Liver (tissue), 9 donors: ENCODE data around the gene MUTYH. TPM values are rescaled to one million over a fixed set of nuclear protein-coding genes. Genes with fewer than 3 reads are reported as not detected.

Experiments used
- DNase-seq: peaks from one replicate; pipeline ENCODE4 v3.0.0-alpha.2; 2017; ENCODE audit warnings: low spot score
- H3K27ac ChIP-seq, 2 donors: one replicate each; pipeline ENCODE4 v1.7.0; 2013; ENCODE audit warnings: inconsistent platforms in 2 of 2, low read length in 2 of 2, control low read depth in 1 of 2, low read depth in 1 of 2, mild to moderate bottlenecking in 1 of 2
- H3K27me3 ChIP-seq, 4 donors: one replicate each; pipeline versions ENCODE4 v1.6.1 to v1.7.0; 2013; ENCODE audit warnings: low read length in 3 of 4, inconsistent platforms in 1 of 4, mild to moderate bottlenecking in 1 of 4, moderate library complexity in 1 of 4; ENCODE audit not compliant: control insufficient read depth in 4 of 4, insufficient read depth in 4 of 4
- H3K36me3 ChIP-seq, 4 donors: one replicate each; pipeline versions ENCODE4 v1.6.1 to v1.7.0; 2013; ENCODE audit warnings: low read length in 3 of 4, mild to moderate bottlenecking in 3 of 4, low read depth in 1 of 4, moderate library complexity in 1 of 4; ENCODE audit not compliant: control insufficient read depth in 4 of 4, insufficient read depth in 3 of 4
- H3K4me1 ChIP-seq, 4 donors: one replicate each; pipeline versions ENCODE4 v1.6.1 to v1.7.0; 2013; ENCODE audit warnings: low read length in 3 of 4, mild to moderate bottlenecking in 3 of 4, moderate library complexity in 1 of 4; ENCODE audit not compliant: control insufficient read depth in 4 of 4, insufficient read depth in 4 of 4
- H3K4me3 ChIP-seq, 3 donors: one replicate each; pipeline versions ENCODE4 v1.6.1 to v1.7.0; 2013; ENCODE audit warnings: low read length in 3 of 3, control low read depth in 1 of 3, low read depth in 1 of 3, mild to moderate bottlenecking in 1 of 3
- H3K9ac ChIP-seq, 2 donors: one replicate each; pipeline ENCODE4 v1.7.0; 2013; ENCODE audit warnings: low read length in 2 of 2, mild to moderate bottlenecking in 2 of 2, moderate library complexity in 2 of 2, control low read depth in 1 of 2, low read depth in 1 of 2
- H3K9me3 ChIP-seq, 4 donors: one replicate each; pipeline versions ENCODE4 v1.6.1 to v1.7.0; 2013; ENCODE audit warnings: low read length in 3 of 4; ENCODE audit not compliant: control insufficient read depth in 4 of 4
- FOXA1 ChIP-seq: IDR thresholded peaks from 2 replicates; pipeline ENCODE4 v1.6.1; 2016; ENCODE audit warnings: antibody characterized with exemption
- FOXA2 ChIP-seq: IDR thresholded peaks from 2 replicates; pipeline ENCODE4 v1.6.1; 2016; ENCODE audit warnings: antibody characterized with exemption
- GABPA ChIP-seq, 2 donors: IDR thresholded peaks in 1 of 2; conservative IDR thresholded peaks in 1 of 2; 2 replicates each; pipeline ENCODE4 v1.6.1; 2016; ENCODE audit warnings: antibody characterized with exemption in 2 of 2, mild to moderate bottlenecking in 1 of 2, moderate library complexity in 1 of 2
- HNF4A ChIP-seq, 2 donors: conservative IDR thresholded peaks; 2 replicates each; pipeline ENCODE4 v1.6.1; 2016; ENCODE audit warnings: antibody characterized with exemption in 2 of 2, mild to moderate bottlenecking in 2 of 2
- HNF4G ChIP-seq: IDR thresholded peaks from 2 replicates; pipeline ENCODE4 v1.6.1; 2016; ENCODE audit warnings: antibody characterized with exemption
- NR2F2 ChIP-seq: IDR thresholded peaks from 2 replicates; pipeline ENCODE4 v1.6.1; 2016; ENCODE audit warnings: antibody characterized with exemption
- RAD21 ChIP-seq, 2 donors: IDR thresholded peaks; 2 replicates each; pipeline ENCODE4 v1.6.1; 2016; ENCODE audit warnings: antibody characterized with exemption in 2 of 2, mild to moderate bottlenecking in 2 of 2
- RXRA ChIP-seq, 2 donors: IDR thresholded peaks; 2 replicates each; pipeline ENCODE4 v1.6.1; 2017 to 2018; ENCODE audit warnings: antibody characterized with exemption in 2 of 2, mild to moderate bottlenecking in 1 of 2
- SP1 ChIP-seq: IDR thresholded peaks from 2 replicates; pipeline ENCODE4 v1.6.1; 2018; ENCODE audit warnings: antibody characterized with exemption, mild to moderate bottlenecking
- TAF1 ChIP-seq: conservative IDR thresholded peaks from 2 replicates; pipeline ENCODE4 v1.6.1; 2016; ENCODE audit warnings: antibody characterized with exemption, mild to moderate bottlenecking
- WGBS: extraction: QIAGEN DNeasy Blood & Tissue Kit; methylation state at CpG from one replicate; pipeline ENCODE4 v1.1.7; 2013; 5-methylcytosine and 5-hydroxymethylcytosine counted together
- polyA plus RNA-seq, 2 donors: library from polyadenylated mRNA; stranded (reverse) in 1 of 2; unstranded in 1 of 2; fragments of 200-250 nt in 1 of 2; fragments of >200 nt in 1 of 2; fragmentation: Nextera tagmentation in 1 of 2; extraction: Ambion mirVana in 1 of 2; gene quantifications; one replicate each; pipeline versions ENCODE4 v1.2.1 to v1.2.3, GENCODE V29; 2013 to 2015
- total RNA-seq, 2 donors: library from RNA; depleted of rRNA; stranded (reverse); fragments of >200 nt; gene quantifications; one replicate each; pipeline ENCODE4 v1.2.3, GENCODE V29; 2014
- TF ChIP-seq, protein P1 (sequence below): IDR thresholded peaks from 2 replicates; pipeline ENCODE4 v1.6.1; 2016; ENCODE audit warnings: antibody characterized with exemption, mild to moderate bottlenecking
- TF ChIP-seq, protein P2 (sequence below): IDR thresholded peaks from 2 replicates; pipeline ENCODE4 v1.6.1; 2016; ENCODE audit warnings: antibody characterized with exemption
- TF ChIP-seq, protein P3 (sequence below): IDR thresholded peaks from 2 replicates; pipeline ENCODE4 v1.6.1; 2016; ENCODE audit warnings: antibody characterized with exemption
- TF ChIP-seq, protein P4 (sequence below): IDR thresholded peaks from 2 replicates; pipeline ENCODE4 v1.6.1; 2016; ENCODE audit warnings: antibody characterized with exemption
- TF ChIP-seq, protein P5 (sequence below): fragments of 150-350 bp; IDR thresholded peaks from 2 replicates; pipeline ENCODE4 v1.5.1; 2017; ENCODE audit warnings: improper control_type of control experiment, low read depth, low read length; ENCODE audit not compliant: missing input control
- donor health status: healthy.
- donor health status: healthy.
- donor health status: healthy.
- donor health status: healthy.
- donor health status: healthy.

Gene MUTYH
- total and polyA plus RNA-seq, 4 donors, result 5.2 to 10.0 (median 8.2) TPM

DNA sequence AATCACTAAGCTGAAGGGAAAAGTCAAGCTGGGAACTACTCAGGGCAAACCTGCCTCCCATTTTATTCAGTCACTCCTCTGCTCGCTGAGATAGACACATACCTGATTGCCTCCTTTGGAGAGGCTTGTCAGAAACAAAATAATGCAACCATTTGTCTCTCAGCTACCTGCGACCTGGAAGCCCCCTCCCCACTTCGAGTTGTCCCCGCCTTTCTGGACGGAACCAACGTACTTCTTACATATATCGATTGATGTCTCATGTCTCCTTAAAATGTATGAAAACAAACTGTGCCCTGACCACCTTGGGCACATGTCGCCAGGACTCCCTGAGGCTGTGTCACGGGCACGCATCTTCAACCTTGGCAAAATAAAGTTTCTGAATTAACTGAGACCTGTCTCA is 35.0 kb downstream of the MUTYH start (continued):
- no peak for TF ChIP-seq RXRA (IDR thresholded peaks at IDR 0.05)
- no peak for TF ChIP-seq HNF4G

DNA sequence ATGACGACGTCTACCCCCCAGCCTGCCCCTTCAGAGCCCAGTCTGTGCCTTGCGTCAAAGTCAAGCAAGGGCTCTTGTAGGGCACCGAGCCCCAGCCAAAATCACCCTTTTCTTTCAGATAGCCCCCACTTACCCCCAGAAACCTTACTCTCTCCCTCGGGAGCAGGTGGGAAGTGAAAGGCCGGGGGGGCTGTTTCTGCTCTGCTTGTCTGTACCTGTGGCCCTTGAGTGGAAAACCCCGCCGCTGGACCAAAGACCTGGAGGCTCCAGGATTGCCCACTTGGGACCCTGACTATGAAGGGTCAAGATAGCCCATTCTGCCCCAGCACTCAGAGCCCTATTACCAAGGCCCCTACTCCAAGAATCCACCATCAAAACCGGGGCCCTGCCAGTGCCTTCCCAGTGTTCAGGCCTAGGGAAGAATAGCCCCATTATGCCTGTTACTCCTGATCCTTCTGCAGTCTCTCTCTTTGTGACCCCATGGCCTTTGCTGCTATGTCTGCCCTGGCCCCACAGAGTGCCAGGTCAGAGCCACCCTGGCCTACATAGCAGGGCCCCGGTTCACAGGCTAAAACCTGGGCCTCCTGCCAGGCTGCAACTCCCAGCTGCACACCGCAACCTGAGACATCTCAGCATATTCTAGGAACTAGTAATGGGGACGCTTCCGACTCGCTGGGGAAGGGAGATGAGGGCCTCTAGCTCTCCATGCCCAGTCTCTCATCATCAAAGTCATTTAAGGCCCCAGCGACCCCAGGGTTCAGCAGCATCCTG is 35.7 kb downstream of the MUTYH start:
- 40% methylated on average over 15 of the region's 15 CpGs for WGBS
- TF ChIP-seq, protein P1, sequence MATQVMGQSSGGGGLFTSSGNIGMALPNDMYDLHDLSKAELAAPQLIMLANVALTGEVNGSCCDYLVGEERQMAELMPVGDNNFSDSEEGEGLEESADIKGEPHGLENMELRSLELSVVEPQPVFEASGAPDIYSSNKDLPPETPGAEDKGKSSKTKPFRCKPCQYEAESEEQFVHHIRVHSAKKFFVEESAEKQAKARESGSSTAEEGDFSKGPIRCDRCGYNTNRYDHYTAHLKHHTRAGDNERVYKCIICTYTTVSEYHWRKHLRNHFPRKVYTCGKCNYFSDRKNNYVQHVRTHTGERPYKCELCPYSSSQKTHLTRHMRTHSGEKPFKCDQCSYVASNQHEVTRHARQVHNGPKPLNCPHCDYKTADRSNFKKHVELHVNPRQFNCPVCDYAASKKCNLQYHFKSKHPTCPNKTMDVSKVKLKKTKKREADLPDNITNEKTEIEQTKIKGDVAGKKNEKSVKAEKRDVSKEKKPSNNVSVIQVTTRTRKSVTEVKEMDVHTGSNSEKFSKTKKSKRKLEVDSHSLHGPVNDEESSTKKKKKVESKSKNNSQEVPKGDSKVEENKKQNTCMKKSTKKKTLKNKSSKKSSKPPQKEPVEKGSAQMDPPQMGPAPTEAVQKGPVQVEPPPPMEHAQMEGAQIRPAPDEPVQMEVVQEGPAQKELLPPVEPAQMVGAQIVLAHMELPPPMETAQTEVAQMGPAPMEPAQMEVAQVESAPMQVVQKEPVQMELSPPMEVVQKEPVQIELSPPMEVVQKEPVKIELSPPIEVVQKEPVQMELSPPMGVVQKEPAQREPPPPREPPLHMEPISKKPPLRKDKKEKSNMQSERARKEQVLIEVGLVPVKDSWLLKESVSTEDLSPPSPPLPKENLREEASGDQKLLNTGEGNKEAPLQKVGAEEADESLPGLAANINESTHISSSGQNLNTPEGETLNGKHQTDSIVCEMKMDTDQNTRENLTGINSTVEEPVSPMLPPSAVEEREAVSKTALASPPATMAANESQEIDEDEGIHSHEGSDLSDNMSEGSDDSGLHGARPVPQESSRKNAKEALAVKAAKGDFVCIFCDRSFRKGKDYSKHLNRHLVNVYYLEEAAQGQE, result no peak
- TF ChIP-seq SP1 (no peak), TAF1 (no peak), RAD21 (IDR thresholded peaks at IDR 0.05) (peak in 1 of 2 donors; percentile 29), HNF4G (no peak), NR2F2 (no peak), FOXA1 (no peak), HNF4A (conservative IDR thresholded peaks at IDR 0.05) (peak; percentile 28 to 30), GABPA (IDR thresholded peaks at IDR 0.05 in 1 of 2, conservative IDR thresholded peaks at IDR 0.05 in 1 of 2) (no peak), FOXA2 (no peak), RXRA (IDR thresholded peaks at IDR 0.05) (peak; percentile 64 to 81)
- TF ChIP-seq, protein P2, sequence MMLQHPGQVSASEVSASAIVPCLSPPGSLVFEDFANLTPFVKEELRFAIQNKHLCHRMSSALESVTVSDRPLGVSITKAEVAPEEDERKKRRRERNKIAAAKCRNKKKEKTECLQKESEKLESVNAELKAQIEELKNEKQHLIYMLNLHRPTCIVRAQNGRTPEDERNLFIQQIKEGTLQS, result no peak
- TF ChIP-seq, protein P3, sequence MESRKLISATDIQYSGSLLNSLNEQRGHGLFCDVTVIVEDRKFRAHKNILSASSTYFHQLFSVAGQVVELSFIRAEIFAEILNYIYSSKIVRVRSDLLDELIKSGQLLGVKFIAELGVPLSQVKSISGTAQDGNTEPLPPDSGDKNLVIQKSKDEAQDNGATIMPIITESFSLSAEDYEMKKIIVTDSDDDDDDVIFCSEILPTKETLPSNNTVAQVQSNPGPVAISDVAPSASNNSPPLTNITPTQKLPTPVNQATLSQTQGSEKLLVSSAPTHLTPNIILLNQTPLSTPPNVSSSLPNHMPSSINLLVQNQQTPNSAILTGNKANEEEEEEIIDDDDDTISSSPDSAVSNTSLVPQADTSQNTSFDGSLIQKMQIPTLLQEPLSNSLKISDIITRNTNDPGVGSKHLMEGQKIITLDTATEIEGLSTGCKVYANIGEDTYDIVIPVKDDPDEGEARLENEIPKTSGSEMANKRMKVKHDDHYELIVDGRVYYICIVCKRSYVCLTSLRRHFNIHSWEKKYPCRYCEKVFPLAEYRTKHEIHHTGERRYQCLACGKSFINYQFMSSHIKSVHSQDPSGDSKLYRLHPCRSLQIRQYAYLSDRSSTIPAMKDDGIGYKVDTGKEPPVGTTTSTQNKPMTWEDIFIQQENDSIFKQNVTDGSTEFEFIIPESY, result no peak
- TF ChIP-seq, protein P4, sequence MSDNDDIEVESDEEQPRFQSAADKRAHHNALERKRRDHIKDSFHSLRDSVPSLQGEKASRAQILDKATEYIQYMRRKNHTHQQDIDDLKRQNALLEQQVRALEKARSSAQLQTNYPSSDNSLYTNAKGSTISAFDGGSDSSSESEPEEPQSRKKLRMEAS, result no peak
- TF ChIP-seq, protein P5, sequence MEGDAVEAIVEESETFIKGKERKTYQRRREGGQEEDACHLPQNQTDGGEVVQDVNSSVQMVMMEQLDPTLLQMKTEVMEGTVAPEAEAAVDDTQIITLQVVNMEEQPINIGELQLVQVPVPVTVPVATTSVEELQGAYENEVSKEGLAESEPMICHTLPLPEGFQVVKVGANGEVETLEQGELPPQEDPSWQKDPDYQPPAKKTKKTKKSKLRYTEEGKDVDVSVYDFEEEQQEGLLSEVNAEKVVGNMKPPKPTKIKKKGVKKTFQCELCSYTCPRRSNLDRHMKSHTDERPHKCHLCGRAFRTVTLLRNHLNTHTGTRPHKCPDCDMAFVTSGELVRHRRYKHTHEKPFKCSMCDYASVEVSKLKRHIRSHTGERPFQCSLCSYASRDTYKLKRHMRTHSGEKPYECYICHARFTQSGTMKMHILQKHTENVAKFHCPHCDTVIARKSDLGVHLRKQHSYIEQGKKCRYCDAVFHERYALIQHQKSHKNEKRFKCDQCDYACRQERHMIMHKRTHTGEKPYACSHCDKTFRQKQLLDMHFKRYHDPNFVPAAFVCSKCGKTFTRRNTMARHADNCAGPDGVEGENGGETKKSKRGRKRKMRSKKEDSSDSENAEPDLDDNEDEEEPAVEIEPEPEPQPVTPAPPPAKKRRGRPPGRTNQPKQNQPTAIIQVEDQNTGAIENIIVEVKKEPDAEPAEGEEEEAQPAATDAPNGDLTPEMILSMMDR, result no peak
- Histone ChIP-seq H3K27ac (peak overlapping the region; percentile 90 to 96), H3K36me3 (no peaks in the 10 kb centered on the region), H3K9ac (peak overlapping the region; percentile 83 to 87), H3K27me3 (no peaks in the 10 kb centered on the region), H3K4me1 (peaks cover 3 to 17% (median 10%) of the 10 kb centered on the region in 4 donors), H3K4me3 (peak overlapping the region; percentile 65 to 96 (median 80)), H3K9me3 (no peaks in the 10 kb centered on the region)
- no peak for DNase-seq
